ENCODE measurements around the gene IL17A. TPM values are rescaled to one million over a fixed set of nuclear protein-coding genes. Genes with fewer than 3 reads are reported as not detected.

The IL17A gene
- total RNA-seq, 1 donor from 2014 or later: not detected

GRCh38 chr6:52210227-52210626, 24.1 kb downstream of the IL17A start:
- intact Hi-C loops (cut with micrococcal nuclease): no loop called here

- intact Hi-C loops (cut with micrococcal nuclease): loop anchor here (2.0 kb wide), 1 partner anchor 50 kb away; no protein-coding TSS in a partner anchor
These were observed 27.0 kb downstream of the IL17A start for GRCh38 chr6:52213127-52213526.

DNA sequence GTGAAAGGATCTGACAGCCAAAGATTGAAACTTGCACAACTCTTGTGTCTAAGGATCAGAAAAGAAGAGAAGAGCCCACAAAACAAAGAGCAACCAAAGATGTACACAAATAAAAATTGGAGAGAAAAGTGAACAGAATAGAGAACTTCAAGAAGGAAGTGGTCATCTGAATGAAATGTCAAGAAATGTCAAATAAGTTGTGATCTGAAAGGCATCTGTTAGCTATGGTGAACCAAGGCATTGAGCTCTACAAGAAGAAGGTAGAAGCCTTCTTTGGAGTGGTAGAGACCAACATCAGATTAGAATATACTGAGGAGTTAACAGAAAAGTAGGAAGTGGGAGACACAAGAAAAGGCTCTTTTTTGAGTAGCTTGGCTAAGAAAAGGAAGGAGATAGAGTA, 29.6 kb downstream of the IL17A start:
- intact Hi-C loops (cut with micrococcal nuclease): no loop called here

DNA sequence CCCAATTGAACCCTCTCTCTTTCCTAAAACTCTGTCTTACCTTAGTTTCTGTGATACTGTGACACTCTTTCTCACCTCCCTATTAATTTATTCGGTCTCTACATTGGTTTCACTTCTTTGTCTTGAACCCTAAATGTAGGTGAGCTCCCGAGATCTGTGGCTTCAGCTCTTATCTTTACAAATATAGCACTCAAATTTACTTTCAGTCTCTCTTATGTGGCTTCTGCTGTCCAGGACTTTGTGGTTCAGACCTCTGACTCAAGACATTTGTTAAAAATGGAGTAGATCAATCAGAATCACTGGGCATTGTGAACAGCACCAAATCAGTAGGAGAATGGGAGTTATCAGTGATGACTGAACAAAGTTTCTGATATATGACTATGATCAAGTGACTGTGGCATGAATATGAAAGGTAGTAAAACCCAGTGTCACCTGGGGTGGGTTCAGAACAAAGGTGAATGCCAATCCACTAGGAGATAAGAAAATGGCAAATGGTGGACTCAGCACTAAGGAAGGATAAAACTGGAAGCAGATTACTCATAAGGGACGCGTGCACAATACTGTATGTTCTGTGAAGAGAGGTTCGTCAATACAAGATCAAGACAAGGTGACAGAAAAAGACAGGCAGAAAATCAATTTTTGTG, 30.9 kb downstream of the IL17A start:
- intact Hi-C loops (cut with micrococcal nuclease): no loop called here

- intact Hi-C loops (cut with micrococcal nuclease): no loop called here
These were observed 31.6 kb downstream of the IL17A start for GRCh38 chr6:52217761-52218160.

DNA sequence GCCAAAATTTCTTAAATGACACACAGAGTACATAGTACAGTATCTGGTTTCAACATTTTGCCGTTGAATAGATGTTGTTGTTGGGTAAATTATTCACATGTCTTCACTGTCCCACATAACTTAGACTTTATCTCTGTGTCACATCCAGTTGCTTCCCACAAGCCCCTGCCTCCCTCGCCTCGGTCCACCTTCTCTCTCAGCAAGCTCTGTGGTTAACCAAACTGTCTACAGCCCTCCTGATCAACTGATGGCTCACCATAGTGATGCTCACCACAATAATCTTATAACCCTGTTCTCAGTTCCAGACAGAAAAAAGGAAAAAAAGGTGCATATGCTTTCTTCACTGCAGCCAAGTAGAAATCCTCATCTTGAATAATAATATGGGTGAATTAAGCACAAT, 35.1 kb downstream of the IL17A start:
- intact Hi-C loops (cut with micrococcal nuclease): no loop called here

DNA sequence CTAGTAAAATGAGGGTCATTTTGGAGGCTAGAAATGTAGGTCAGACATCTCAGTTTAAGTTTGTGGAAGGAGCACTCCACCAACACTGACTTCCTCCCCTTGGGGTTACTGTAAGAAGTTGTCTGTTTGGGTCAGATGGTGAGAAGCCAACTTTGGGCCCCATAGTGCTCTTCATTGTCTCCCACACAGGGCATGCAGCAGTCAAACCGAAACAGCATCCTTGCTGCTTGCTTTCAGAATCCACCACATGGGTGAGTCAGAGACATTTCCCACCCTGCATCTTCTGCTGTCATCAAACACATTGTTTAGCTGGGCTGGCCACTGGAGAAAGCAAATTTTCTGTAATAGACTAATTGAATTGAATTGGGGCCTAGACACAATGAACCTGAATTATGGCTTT, 41.3 kb downstream of the IL17A start:
- intact Hi-C loops (cut with micrococcal nuclease): loop anchor here (2.0 to 5.0 kb wide), 3 partner anchors 35 to 167 kb away; no protein-coding TSS in a partner anchor

DNA sequence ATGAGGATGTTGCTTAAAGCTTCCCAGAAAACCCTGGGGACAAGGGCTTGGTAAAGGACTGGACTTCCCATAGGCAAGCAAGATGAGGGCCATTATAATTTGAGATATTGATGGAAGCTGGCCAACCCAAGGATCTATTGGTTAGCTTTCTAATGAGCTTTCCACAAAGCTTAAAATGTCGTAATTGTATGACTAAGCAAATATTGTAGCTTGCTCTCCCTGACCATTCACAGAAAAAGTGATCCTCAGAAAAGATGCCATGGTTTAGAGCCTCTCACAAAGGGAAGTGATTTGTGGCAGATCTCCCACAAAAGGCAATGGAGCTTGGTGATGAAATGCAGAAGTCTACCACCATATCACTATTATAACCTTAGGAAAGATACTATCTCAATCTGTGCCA, 44.5 kb downstream of the IL17A start:
- intact Hi-C loops (cut with micrococcal nuclease): no loop called here

DNA sequence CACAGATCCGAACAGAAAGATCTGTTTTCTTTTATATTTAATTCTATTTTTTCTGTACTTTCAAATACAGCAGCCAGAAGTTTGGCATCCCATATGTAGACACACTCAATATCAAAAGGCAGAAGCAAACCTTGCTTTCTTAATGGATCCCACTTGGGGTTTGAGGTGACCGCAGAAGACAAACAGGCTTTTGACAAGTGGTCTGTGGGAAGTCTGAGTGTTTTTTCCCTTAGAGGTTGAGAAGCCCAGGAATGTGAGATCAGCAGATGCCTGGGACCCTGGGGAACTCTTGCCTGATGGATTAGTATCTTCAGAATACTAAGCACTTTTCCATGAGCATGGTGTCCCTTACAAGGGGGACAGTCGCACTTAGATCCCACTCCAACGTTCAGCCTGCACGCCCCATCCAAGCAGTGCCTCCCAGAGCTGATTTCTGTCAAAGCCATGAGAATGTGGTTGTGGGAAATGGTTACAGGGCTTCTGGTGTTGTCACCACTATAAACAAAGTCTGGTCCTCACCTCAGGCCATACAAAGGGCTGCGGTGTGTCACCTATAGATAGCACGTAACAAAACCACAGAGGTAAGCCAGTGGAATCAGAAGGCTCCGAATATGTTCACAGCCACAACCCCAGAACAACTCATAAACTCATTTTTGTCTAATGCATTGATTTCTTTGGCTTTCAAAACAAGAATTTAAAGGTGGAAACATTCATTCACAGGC, 45.4 kb downstream of the IL17A start:
- intact Hi-C loops (cut with micrococcal nuclease): no loop called here

DNA sequence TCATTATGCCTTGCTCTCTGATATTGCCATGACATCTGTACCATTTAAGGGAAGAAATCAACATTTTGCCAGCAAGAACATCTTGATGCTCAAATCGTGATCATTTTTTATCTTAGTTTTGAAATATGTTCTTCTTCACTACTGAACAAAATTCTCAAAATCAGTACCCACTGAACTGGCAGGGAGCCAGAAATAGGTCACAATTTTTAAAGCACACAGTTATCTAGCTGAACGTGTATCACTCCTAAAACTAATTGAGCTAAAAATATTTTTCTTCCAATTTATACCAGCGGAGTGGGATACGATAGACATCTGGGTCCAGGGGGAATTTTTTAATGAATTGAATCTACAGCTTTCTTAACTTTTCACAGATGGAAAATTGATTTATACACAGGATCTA, 46.8 kb downstream of the IL17A start:
- intact Hi-C loops (cut with micrococcal nuclease): no loop called here

- intact Hi-C loops (cut with micrococcal nuclease): loop anchor here (1.0 kb wide), 1 partner anchor 71 kb away; no protein-coding TSS in a partner anchor
These were observed 48.0 kb downstream of the IL17A start for GRCh38 chr6:52233975-52234823.

Other genes with a start within 250 kb of the IL17A start
- gene PKHD1, start 98.8 kb upstream of the IL17A start, total RNA-seq: not detected in 2 replicates
- gene IL17F, start 58.1 kb downstream of the IL17A start, total RNA-seq: not detected in 2 replicates
- gene MCM3, start 98.4 kb downstream of the IL17A start, total RNA-seq: 211 and 213 TPM in 2 replicates
- gene PAQR8, start 175.8 kb downstream of the IL17A start, total RNA-seq: 14.1 and 15.9 TPM in 2 replicates
- gene EFHC1, start 234.0 kb downstream of the IL17A start, total RNA-seq: 1.0 and 1.6 TPM in 2 replicates